ENCODE data around the gene CDK3. TPM values are rescaled to one million over a fixed set of nuclear protein-coding genes. Genes with fewer than 3 reads are reported as not detected.
A peak's percentile ranks its signal among the peaks of the same experiment; 100 is the strongest.

Gene CDK3
- total and polyA plus RNA-seq, 2 of the 4 experiments (the other 2 are of a cell fraction), result 0.72 to 8.8 TPM

DNA sequence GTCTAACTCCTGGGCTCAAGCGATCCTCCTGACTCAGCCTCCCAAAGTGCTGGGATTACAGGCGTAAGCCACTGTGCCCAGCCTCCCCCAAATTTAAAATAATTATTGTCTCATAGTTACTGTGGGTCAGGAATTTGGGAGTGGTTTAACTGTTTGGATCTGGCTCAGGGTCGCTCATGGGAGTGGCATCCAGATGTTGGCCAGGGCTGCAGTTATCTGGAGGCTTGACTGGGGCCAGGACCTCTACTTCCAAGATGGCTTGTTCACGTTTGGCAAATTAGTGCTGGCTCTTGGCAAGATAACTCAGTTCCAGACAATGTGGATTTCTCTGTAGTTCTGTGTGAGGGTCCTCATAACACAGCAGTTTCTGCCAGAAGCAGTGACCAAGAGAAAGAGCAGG, 13.6 kb upstream of the CDK3 start:
- no peak overlapping the region for H2BK20ac ChIP-seq (ENCODE audit: low read depth, low read length)
- intact Hi-C loops (cut with micrococcal nuclease), result no loop called here
- peaks cover 16% of the 10 kb centered on the region for H3K9me1 ChIP-seq (ENCODE audit: insufficient read depth, low read length)
- no peak overlapping the region for H4K8ac ChIP-seq (ENCODE audit: low read depth in 2 of 2, low read length in 2 of 2)
- peak overlapping the region; percentile 3; the same call in 1 of the 2 replicates for H2AK5ac ChIP-seq (ENCODE audit: low read depth, low read length)
- no peak overlapping the region for H2AK9ac ChIP-seq (replicated peaks; ENCODE audit: low read depth, low read length, poor library complexity)
- H3K23ac ChIP-seq (ENCODE audit: low read depth, low read length), result no peak overlapping the region; the same call in 1 of the 2 replicates
- ChIA-PET POLR2A (ENCODE audit: unreplicated experiment) (no interaction called here), CTCF (no interaction called here)
- peaks cover 13% of the 10 kb centered on the region for H3K36me3 ChIP-seq (ENCODE audit: control insufficient read depth, insufficient read depth, low read length)
- no peak for DNase-seq
- no peak overlapping the region for H4K91ac ChIP-seq (ENCODE audit: insufficient read depth, low read depth, low read length)
- H3K4me3 ChIP-seq (ENCODE audit: insufficient read depth, low read depth, low read length), result no peak overlapping the region
- no TSS peak for BruUV-seq (replicated peaks)
- TF ChIP-seq NFE2L2 (IDR thresholded peaks at IDR 0.05; ENCODE audit: low read depth, low read length) (no peak), BHLHE40 (IDR thresholded peaks at IDR 0.05; ENCODE audit: low read depth, low read length) (no peak), MAFK (IDR thresholded peaks at IDR 0.05; ENCODE audit: low read depth, low read length) (no peak), FOS (IDR thresholded peaks at IDR 0.05; ENCODE audit: low read depth, low read length) (no peak), CHD1 (IDR thresholded peaks at IDR 0.05; ENCODE audit: low read depth, low read length) (no peak)
- dilution Hi-C loops (cut with HindIII; ENCODE audit: low sequenced_read_pairs, unreplicated experiment), result no loop called here
- peaks cover 19 to 30% of the 10 kb centered on the region in 2 experiments for H3K79me1 ChIP-seq (ENCODE audit: low read depth in 1 of 2, low read length in 2 of 2)
- no peaks in the 10 kb centered on the region for H3K9me3 ChIP-seq (ENCODE audit: control insufficient read depth, insufficient read depth, low read length)
- no peak overlapping the region for H2BK120ac ChIP-seq (ENCODE audit: low read depth, low read length)
- no peak overlapping the region for H2BK5ac ChIP-seq (ENCODE audit: low read depth, low read length, poor library complexity, severe bottlenecking)
- H3K4me2 ChIP-seq (ENCODE audit: low read depth, low read length), result no peak overlapping the region
- no peaks in the 10 kb centered on the region for H4K20me1 ChIP-seq (ENCODE audit: insufficient read depth, low read length)
- no peak overlapping the region for H3K9ac ChIP-seq (ENCODE audit: low read depth, low read length)
- H3K14ac ChIP-seq (replicated peaks; ENCODE audit: low read depth, low read length), result no peak overlapping the region; the same call in 1 of the 2 replicates
- no peak overlapping the region for H4K5ac ChIP-seq (ENCODE audit: low read depth, low read length)
- peaks cover 5% of the 10 kb centered on the region; the same call in 1 of the 2 replicates for H3K4me1 ChIP-seq (ENCODE audit: control insufficient read depth, insufficient read depth, low read length)
- H2BK15ac ChIP-seq (ENCODE audit: low read depth, low read length), result no peak overlapping the region
- no peak overlapping the region for H3K18ac ChIP-seq (ENCODE audit: low read depth, low read length)
- no peak overlapping the region for H3K27ac ChIP-seq (ENCODE audit: insufficient read depth, low read length)
- in situ Hi-C loops (cut with MboI; ENCODE audit: low sequenced_read_pairs), result no loop called here
- ATAC-seq (ENCODE audit: low read depth), result peak; percentile 22; the same call in 1 of the 2 replicates
- H3K27me3 ChIP-seq (ENCODE audit: control insufficient read depth, insufficient read depth, low read length), result no peaks in the 10 kb centered on the region
- 38% methylated on average over 1 of the region's 4 CpGs; no CpG with 5 or more reads in 1 of the 2 experiments for WGBS, 2 experiments (ENCODE audit: extremely low coverage in 2 of 2, insufficient read length in 1 of 2)
- H3K56ac ChIP-seq (ENCODE audit: extremely low read depth, insufficient read depth, low read length), result no peak overlapping the region
- no peak overlapping the region for H2AFZ ChIP-seq (replicated peaks; ENCODE audit: low read length, poor library complexity)
- H3K4ac ChIP-seq (ENCODE audit: low read depth, low read length), result no peak overlapping the region

All from IMR-90 (cell line).